HG03558 (cell line): ENCODE measurements around the gene CSTPP1.
"Not testable (repeated sequence)": the region's sequence is repeated elsewhere in the genome, so short reads cannot be mapped to it uniquely, and the experiment has no call there.

Source experiments
- ATAC-seq: cut with Tn5 transposase; IDR thresholded peaks from one replicate; pipeline ENCODE4 v1.9.1; 2021; ENCODE audit warnings: moderate number of reproducible peaks; ENCODE audit not compliant: unreplicated experiment; ENCODE audit errors: extremely low read depth

The CSTPP1 gene

DNA sequence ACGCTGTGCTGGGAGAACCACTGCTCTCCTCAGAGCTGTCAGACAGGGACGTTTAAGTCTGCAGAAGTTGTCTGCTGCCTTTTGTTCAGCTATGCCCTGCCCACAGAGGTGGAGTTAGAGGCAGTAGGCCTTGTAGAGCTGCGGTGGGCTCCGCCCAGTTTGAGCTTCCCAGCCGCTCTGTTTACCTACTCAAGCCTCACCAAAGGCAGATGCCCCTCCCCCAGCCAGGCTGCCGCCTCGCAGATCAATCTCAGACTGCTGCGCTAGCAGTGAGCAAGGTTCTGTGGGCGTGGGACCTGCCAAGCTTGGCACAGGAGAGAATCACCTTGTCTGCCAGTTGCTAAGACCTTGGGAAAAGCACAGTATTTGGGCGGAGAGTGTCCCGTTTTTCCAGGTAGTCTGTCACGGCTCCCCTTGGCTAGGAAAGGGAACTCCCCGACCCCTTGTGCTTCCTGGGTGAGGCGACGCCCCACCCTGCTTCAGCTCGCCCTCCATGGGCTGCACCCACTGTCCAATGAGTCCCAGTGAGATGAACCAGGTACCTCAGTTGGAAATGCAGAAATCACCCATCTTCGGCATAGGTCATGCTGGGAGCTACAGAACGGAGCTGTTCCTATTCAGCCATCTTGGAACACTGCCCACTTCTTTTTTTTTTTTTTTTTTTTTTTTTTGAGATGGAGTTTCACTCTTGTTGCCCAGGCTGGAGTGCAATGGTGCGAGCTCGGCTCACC, 182.6 kb downstream of the CSTPP1 start:
- ATAC-seq: not testable (repeated sequence)

DNA sequence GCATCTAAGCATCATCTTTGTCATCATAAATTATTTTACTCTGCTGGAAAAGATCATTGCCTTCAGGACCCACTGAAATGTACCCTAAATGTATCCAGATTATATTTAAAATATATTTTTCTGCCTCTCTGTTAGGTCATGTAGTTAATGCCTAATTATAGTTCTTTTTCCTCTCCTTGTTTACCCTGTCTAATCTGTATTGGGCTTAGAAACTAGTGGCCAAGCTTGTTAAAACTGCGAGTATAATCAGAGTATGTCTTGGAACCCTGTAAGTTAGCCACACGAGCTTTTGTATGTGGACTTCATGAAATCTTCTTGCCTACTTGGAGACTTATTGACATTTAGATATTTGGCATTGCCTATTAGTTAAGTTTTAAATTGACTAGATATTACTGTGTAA, 184.5 kb downstream of the CSTPP1 start:
- no peak for ATAC-seq

DNA sequence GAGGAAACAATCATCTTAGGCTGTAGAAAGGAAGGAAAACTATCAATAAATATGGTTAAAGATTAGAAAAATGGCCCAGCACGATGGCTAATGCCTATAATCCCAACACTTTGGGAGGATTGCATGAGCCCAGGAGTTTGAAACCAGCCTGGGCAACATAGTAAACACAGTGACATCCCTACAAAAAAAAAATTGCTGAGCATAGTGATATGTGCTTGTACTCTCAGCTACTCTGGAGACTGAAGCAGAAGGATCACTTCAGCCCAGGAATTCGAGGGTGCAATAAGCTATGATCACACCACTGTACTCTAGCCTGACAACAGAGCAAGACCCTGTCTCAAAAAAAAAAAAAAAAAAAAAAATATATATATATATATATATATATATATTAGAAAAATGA, 185.2 kb downstream of the CSTPP1 start:
- no peak for ATAC-seq

DNA sequence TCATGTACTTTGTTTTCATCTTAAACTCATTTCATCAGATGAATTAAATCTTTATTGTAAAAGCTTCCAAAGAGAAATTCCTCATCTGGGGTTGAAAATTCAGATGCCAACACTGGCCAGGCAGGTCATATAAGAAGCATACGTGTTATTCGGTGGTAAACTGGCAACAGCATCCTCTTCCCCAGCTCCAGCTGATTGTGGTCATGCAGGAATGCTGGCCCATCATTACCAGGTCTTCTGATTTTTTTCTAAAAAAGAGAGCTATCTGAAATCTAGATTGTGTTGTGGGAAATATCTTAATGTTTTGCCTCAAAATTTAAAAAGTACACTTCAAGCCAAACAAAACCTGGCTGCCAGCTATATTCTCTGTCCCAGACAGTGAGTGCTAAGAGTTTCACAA, 186.5 kb downstream of the CSTPP1 start:
- ATAC-seq: no peak

DNA sequence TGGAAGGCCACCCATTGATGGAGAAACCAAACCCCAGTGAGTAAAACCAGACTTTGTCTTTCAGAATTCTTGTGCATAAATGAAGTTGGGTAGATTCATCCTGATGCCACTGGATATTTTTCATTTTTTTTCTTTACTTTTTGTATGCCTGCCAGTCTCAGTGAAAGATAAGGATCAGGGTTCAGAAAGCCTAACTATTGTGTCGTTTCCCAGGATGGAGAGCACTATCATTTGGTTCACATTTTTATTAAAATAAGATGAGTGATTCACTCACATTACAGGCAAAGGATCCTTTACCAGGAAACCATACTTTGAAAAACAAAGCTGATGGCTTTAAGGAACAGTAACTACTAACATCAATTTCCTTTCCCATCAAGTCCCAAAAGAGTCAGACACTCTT, 188.1 kb downstream of the CSTPP1 start:
- no peak for ATAC-seq

DNA sequence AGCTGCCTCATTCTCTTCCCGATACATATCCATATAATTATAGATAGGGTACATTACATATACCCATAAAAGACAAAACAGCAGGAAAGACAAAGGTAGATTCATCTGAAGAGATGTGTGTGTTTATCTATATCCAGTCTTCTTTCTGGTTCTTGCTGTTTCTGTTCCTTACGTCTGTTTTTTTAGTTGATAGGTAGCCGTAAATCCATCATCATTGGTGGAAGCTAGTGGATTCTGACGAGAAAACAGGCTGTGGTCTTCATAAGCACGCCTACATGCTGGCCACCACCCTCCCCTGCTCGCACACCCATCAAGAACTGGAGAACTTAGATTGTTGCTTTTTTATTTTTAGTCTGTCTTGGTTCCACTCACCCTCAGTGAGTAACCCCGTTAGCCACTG, 188.5 kb downstream of the CSTPP1 start:
- no peak for ATAC-seq

DNA sequence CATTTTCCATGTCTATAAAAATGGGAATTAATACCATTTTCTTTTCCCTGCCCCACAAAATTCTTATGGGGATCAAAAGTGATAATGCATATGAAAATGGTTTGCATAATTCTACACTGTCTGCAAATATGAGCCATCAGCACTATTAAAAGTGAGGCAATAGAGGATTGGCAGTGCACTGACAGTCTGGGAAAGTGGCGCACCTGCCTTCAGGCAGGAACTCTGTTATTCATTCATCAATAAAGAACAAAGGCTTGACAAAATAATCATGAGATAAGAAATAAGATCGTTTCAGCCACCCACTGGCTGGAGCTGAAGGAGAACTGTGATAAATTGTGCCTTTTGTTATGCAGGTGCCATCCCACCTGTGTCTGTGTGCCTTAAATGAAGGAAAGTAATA, 190.7 kb downstream of the CSTPP1 start:
- no peak for ATAC-seq

DNA sequence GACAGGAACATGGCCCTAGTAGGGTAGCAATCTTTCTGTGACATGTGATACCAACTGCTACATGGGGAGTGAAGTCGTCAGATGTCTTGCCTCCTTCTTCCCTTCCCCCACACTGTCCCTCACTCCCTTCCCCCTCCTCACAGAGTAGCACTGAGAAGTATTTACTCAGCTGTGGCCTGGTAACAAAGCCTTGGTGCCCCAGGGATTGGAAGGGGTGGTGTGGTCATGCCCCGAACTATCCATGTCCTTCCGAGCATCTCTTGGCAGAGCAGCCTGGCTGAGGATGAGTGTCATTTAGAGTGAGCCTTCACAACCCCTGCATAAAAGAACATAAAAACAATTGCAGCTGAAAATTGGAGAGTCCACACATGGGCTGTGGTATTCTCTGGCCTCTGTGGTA, 194.0 kb downstream of the CSTPP1 start:
- no peak for ATAC-seq

DNA sequence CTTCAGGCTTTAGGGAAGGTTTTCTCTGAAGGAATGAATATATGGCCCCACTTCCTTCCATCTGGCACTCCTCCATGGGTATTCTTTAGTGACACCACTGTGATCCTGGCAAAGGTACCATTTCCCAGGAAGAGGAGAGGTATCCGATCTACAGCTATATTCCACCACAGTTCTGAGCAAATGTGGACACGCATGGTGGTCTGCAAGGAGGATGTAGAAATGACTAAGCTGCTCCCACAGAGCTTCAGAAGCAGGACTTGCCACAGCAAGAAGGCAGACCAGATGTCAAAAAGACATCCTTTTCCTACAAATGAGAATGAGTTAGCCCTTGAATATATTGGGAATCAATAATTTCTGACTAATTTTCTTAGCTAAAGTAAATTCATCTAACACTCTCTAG, 194.6 kb downstream of the CSTPP1 start:
- ATAC-seq: no peak

DNA sequence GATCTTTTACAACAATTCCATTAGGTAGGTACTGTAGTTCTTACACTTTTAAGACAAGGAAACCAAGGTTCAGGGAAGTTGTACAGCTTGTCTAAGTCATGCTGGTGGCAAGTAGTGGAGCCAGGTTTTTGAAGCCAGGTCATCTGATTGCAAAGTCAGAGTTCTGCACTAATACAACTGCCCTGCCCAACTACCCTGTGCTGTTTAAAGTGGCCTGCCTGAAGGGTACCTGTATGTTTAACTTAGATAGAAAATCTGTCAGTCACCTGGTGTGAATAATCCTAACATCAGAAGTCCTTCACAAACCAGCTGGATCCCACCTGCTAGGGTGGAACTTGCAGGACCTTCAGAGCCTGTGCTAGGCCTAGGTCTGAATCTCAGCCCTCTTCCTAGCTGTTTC, 195.9 kb downstream of the CSTPP1 start:
- ATAC-seq: no peak

DNA sequence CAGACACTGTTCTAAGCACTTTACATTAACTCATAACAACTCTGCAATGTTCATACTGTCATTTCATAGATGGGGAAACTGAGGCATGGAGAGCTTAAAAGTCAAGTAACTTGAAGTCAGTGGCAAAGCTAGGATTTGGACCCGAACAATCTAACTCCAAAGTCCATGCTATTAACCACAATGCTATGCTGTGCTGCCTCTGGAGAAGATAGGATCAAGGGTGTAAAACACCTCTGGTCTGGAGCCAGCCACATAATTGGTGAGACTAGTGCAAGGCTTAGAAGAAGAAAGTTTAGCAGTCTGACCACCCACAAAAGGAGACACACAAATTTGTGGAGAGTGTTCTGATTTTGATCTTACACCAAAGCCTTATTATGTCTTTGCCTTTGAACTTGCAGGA, 196.4 kb downstream of the CSTPP1 start:
- no peak for ATAC-seq

DNA sequence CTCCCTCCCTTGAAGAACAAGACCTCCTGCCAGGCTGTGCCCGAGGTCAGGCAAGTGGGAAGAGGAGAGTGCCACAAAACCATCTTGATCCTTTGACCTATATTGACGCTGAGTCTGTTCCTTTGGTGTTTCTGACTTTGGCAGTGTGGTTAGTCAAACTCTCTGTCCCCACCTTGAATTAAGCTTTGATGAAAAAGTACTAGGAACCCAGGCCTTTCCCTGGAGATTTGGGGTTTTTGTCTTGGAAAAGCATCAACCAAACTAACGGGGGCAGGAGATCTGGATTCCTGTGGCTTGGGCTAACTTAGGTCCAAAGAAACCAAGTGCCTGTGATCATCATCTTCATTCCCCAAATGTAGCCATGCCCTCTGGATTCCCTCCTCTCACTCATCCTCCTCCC, 199.8 kb downstream of the CSTPP1 start:
- no peak for ATAC-seq

DNA sequence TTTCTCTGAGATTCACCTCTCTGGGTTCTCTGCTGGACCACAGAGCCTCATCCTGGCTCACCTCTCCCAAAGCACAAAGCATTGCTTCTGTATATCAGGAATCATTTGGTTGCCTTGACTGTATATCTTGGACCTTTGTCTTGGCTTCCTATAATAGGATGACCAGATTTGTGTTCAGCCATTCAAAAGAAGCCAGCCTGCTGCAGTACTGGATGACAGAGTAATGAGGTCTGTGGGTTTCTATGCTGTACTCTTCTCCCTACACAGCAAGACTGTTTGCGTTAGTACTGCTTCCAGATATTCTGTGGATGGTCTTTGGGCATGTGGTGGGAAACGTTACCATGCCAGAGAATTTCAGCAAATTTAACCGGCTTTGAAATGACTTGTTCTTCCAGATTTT, 200.4 kb downstream of the CSTPP1 start:
- no peak for ATAC-seq

DNA sequence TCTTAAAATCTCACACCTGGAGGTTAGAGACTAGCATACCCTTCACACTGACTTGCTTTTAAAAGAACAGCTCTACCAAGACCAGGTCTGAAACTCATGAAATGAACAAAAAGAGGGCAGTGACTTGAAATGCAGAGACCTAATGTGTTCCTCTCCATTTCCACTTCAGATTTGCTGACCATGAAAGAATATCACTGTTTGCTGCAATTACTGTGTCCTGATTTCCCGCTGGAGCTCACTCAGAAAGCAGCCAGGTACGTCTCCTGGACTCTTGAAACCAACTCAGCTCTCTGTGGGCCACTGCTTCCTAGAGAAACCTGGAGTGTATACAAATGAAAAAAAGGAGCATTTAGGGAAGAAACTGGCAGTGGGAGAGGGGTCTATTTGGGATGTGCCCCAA, 200.9 kb downstream of the CSTPP1 start:
- ATAC-seq: no peak

DNA sequence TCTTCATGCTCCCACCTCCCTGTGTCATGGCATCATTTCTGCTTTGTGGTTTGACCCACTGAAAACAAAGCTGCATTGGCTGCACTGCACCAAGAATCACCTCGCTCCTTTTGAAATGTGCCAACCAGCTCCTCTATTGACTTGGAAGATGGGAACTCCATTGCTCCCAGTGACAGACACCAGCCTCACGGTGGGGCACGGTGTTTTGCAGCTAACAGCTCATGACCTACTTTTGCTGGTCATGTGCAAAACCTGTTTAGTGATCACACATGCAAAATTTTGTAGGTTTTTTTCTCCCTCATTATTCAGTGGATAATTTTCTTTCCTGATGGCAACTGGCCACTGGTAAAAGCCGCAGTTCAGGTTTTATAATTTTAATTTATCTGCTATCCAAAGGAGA, 203.3 kb downstream of the CSTPP1 start:
- ATAC-seq: no peak

DNA sequence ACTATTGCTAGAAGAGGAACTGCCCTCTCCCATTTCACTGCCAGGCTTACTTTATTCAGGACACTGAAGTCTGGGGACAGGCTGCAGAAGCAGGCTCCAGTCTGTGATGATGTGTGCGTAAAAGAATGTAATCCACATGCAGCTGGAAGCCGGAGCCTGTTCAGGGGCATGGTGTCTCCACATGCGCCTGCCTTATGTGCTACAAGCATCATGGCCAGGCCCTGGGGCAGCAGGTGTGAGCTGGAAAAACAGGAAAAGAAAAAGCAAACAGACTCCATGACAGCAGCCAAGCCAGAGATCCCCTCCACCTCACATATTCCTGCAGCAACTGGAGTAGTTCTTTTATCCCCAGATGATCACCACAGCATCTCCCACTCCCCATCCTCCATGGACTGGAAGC, 206.8 kb downstream of the CSTPP1 start:
- ATAC-seq: no peak

DNA sequence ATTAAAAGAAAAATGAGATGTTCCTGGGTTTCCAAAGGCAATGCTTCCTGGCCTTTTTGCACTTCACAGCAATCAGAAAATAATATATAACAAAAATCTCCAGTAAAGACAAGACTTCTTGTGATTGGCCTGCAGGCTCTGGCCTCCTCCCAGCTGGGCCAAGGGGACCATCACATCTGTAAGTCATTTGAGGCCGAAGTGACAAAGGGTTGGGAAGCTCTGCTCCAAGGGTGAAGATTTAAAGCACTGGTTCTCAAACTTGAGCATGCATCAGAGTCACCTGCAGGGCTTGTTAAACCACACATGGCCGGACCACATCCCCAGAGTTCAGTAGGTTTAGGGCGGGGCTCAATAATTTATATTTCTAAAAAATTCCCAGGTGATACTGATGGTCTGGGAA, 208.0 kb downstream of the CSTPP1 start:
- no peak for ATAC-seq

DNA sequence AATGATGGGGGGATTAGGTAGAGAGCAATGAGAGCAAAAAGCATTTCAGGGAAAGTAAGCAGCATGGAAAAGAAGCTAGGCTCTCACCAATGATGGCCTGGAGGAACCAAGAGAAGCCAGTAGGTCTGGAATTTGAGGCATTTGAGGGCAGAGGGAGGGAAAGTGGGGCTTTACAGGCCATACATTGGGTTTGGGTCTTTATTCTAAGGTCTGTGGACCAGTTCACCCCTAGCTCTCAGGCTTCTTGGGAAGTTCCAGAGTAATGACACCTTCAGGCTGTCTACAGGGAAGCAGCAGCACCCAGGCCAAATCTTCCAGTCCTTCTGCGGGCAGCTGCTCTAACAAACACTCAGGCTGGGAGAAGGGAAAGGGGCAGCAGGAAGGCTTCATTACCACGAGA, 210.7 kb downstream of the CSTPP1 start:
- ATAC-seq: no peak

DNA sequence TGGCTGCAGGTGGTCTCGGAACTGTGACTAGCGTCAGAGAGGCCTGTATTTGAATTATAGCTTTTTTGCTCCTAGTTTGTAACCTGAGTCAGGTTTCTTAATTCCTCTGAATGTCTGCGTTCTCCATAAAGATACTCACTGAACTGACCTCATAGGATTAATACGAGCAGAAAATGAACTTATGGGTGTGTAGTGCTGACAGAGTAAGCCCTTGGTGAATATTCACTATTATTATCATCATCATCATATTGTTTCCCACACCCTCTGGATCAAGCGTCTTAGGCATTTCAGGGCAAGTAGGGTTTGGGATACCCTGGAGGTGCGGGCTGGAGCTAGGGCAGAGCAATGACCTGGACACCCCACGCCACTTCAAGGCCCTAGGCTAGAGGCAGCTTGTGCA, 211.1 kb downstream of the CSTPP1 start:
- no peak for ATAC-seq

DNA sequence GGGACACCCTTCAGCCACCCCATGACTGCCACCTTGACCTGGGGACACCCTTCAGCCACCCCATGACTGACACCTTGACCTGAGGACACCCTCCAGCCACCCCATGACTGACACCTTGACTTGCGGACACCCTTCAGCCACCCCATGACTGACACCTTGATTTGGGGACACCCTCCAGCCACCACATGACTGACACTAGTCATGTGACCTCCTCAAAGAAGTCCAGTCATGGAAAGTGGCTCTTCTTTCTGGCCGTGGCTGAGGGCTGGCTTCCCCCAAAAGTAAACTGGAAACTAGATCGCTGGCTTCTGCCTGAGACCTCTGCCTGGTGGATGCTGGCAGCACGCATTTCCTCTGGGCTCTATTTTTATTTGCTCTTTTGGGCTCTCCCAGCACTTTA, 211.7 kb downstream of the CSTPP1 start:
- ATAC-seq: no peak

DNA sequence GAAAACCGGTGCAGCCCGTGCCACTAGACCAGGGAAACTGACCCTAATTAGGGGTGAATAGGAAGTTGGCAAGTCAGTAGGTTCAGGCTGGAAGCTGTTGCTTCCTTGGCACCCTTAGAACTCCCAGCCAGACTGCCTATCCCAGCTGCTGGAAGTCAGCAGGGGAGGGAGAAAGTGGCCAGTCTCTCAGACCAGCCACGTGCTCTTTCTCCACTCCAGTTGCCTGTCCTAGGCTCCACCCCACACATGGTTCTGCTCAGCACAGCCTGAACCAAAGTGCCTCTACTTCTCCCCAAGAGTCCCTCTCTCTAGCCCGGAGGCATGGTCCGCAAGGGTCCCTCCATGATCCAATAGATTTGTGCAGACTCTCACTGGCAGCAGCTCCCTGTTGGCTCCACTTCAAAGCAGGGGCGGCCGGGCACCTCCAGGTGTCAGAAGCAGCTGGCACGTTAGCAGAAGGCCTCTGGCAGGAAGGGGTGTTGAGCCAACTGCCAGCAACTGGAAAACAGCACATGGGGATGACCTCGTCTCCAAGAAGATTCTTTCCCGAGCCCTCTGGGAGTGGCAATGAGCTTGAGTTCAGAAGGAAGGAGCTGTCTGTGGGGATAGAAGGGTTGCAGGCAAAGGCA, 212.5 kb downstream of the CSTPP1 start:
- ATAC-seq: no peak

DNA sequence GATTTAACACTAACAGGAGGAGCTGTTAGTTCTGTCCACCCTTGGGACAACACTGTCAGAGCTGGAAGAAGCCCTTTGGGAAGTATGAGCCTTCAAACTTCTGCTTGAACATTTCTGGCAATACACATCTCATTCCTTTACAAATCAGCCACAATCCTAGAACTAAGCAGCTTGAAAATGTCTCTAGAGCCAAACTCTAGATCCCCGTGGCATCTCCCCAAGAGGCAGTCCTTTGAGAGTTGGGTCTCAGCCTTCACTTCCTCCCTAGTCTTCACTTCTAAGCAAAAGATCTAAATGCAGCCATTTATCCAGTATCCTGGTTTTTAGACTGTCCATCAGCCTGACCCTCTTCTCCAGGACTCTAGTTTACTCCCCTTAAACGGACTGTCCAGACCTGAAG, 213.2 kb downstream of the CSTPP1 start:
- no peak for ATAC-seq
